Measurements from ENCODE around the gene UMODL1. TPM values are rescaled to one million over a fixed set of nuclear protein-coding genes. Genes with fewer than 3 reads are reported as not detected.
"Not testable (repeated sequence)": the region's sequence is repeated elsewhere in the genome, so short reads cannot be mapped to it uniquely, and the experiment has no call there.

Gene UMODL1
- total and polyA plus RNA-seq, 2 of the 13 experiments (the other 11 are each of a cell fraction or from before 2014, with no cell fraction given): not detected

DNA sequence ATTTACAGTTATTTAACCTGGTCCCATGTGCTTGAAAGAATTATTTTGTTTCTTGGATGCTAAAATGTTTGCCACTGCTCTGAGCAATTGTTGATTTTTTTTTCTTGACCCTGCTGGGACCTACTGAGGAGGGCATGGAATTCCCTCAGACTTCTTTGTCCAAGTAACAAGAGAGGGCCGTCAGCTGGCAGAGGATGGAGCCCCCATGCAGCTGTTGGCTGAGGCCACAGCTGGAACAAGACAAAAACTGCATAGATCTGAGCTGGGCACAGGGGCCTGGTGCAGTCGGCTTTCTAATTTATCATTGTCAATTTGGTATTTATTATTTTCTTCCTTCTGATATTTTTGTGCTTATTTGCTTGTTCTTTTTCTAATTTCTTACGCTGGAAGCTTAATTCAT, 108.2 kb downstream of the UMODL1 start:
- no peak for FAIRE-seq
- Histone ChIP-seq H3K27ac (ENCODE audit: extremely low read length, insufficient read depth, low read length) (no peak overlapping the region), H3K4me2 (ENCODE audit: low read depth, low read length) (no peak overlapping the region), H3K36me3 (replicated peaks in 1 of 2; ENCODE audit: control insufficient read depth in 1 of 2, insufficient read depth in 2 of 2, low read length in 2 of 2) (no peaks in the 10 kb centered on the region), H3K9me3 (ENCODE audit: low read length) (no peaks in the 10 kb centered on the region), H3K4me3 (replicated peaks in 1 of 3; ENCODE audit: insufficient read depth in 1 of 3, low read depth in 2 of 3, low read length in 3 of 3) (no peak overlapping the region), H3K9ac (ENCODE audit: insufficient read depth, low read depth, low read length) (no peak overlapping the region), H3K79me2 (ENCODE audit: insufficient read depth, low read length) (no peaks in the 10 kb centered on the region), H3K4me1 (ENCODE audit: insufficient read depth, low read length) (no peaks in the 10 kb centered on the region), H2AFZ (ENCODE audit: low read length) (no peak overlapping the region), H4K20me1 (ENCODE audit: insufficient read depth, low read length) (no peaks in the 10 kb centered on the region), H3K27me3 (ENCODE audit: control insufficient read depth in 1 of 2, insufficient read depth in 2 of 2, low read length in 2 of 2) (peaks cover 0 to 6% of the 10 kb centered on the region in 2 experiments; a peak in 1 of 5 replicates)
- intact Hi-C loops (cut with micrococcal nuclease; ENCODE audit: unreplicated experiment): no loop called here
- 28% methylated on average over 3 of the region's 3 CpGs for WGBS (ENCODE audit: low lambda C conversion rate)
- ATAC-seq: no peak
- ChIA-PET CTCF (ENCODE audit: low intra/inter-chr PET ratio, low total read pairs) (no interaction called here), POLR2A (no interaction called here)
- BruUV-seq (replicated peaks): no TSS peak
- TF ChIP-seq KDM6A (CRISPR knock-in tag; IDR thresholded peaks at IDR 0.05; ENCODE audit: low read depth): no peak
- no peak for TF ChIP-seq SRY (CRISPR knock-in tag; IDR thresholded peaks at IDR 0.05)
- TF ChIP-seq MAZ (IDR thresholded peaks at IDR 0.05; ENCODE audit: borderline replicate concordance, low read depth, low read length): no peak
- no peak for TF ChIP-seq MAZ (CRISPR knock-in tag; IDR thresholded peaks at IDR 0.05; ENCODE audit: low read depth)
- no peak for TF ChIP-seq SSRP1 (CRISPR knock-in tag; IDR thresholded peaks at IDR 0.05)
- TF ChIP-seq ZFP36 (IDR thresholded peaks at IDR 0.05; ENCODE audit: borderline replicate concordance, low read depth, low read length, partially characterized antibody): no peak
- no peak for TF ChIP-seq ATRX (CRISPR knock-in tag; IDR thresholded peaks at IDR 0.05; ENCODE audit: borderline replicate concordance)
- TF ChIP-seq DNMT3B (CRISPR knock-in tag; conservative IDR thresholded peaks at IDR 0.05): no peak
- TF ChIP-seq, protein P1, sequence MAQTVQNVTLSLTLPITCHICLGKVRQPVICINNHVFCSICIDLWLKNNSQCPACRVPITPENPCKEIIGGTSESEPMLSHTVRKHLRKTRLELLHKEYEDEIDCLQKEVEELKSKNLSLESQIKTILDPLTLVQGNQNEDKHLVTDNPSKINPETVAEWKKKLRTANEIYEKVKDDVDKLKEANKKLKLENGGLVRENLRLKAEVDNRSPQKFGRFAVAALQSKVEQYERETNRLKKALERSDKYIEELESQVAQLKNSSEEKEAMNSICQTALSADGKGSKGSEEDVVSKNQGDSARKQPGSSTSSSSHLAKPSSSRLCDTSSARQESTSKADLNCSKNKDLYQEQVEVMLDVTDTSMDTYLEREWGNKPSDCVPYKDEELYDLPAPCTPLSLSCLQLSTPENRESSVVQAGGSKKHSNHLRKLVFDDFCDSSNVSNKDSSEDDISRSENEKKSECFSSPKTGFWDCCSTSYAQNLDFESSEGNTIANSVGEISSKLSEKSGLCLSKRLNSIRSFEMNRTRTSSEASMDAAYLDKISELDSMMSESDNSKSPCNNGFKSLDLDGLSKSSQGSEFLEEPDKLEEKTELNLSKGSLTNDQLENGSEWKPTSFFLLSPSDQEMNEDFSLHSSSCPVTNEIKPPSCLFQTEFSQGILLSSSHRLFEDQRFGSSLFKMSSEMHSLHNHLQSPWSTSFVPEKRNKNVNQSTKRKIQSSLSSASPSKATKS (CRISPR knock-in tag; IDR thresholded peaks at IDR 0.05): no peak
- TF ChIP-seq ZNF441 (CRISPR knock-in tag; IDR thresholded peaks at IDR 0.05; ENCODE audit: borderline replicate concordance): no peak
- TF ChIP-seq, protein P2, sequence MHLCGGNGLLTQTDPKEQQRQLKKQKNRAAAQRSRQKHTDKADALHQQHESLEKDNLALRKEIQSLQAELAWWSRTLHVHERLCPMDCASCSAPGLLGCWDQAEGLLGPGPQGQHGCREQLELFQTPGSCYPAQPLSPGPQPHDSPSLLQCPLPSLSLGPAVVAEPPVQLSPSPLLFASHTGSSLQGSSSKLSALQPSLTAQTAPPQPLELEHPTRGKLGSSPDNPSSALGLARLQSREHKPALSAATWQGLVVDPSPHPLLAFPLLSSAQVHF (CRISPR knock-in tag; IDR thresholded peaks at IDR 0.05): no peak
- TF ChIP-seq ZFP36L2 (CRISPR knock-in tag; IDR thresholded peaks at IDR 0.05): no peak
- TF ChIP-seq, protein P3, sequence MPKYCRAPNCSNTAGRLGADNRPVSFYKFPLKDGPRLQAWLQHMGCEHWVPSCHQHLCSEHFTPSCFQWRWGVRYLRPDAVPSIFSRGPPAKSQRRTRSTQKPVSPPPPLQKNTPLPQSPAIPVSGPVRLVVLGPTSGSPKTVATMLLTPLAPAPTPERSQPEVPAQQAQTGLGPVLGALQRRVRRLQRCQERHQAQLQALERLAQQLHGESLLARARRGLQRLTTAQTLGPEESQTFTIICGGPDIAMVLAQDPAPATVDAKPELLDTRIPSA (CRISPR knock-in tag; IDR thresholded peaks at IDR 0.05; ENCODE audit: borderline replicate concordance): no peak
- TF ChIP-seq, protein P4, sequence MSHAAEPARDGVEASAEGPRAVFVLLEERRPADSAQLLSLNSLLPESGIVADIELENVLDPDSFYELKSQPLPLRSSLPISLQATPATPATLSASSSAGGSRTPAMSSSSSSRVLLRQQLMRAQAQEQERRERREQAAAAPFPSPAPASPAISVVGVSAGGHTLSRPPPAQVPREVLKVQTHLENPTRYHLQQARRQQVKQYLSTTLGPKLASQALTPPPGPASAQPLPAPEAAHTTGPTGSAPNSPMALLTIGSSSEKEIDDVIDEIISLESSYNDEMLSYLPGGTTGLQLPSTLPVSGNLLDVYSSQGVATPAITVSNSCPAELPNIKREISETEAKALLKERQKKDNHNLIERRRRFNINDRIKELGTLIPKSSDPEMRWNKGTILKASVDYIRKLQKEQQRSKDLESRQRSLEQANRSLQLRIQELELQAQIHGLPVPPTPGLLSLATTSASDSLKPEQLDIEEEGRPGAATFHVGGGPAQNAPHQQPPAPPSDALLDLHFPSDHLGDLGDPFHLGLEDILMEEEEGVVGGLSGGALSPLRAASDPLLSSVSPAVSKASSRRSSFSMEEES (CRISPR knock-in tag; IDR thresholded peaks at IDR 0.05): no peak
- no peak for TF ChIP-seq ZSCAN22 (CRISPR knock-in tag; IDR thresholded peaks at IDR 0.05)
- no peak for TF ChIP-seq SP2 (CRISPR knock-in tag; IDR thresholded peaks at IDR 0.05)
- in situ Hi-C loops (cut with HindIII; ENCODE audit: extremely low pct_ligation_motif_present, low pct_unique_long_range_greater_than_20kb): no loop called here
- no peak for DNase-seq (ENCODE audit: low spot score)

DNA sequence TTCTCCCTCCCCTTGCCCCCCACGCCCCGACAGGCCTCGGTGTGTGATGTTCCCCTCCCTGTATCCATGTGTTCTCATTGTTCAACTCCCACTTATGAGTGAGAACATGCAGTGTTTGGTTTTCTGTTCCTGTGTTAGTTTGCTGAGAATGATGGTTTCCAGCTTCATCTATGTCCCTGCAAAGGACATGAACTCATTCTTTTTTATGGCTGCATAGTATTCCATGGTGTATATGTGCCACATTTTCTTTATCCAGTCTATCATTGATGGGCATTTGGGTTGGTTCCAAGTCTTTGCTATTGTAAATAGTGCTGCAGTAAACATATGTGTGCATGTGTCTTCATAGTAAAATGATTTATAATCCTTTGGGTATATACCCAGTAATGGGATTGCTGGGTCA, 108.9 kb downstream of the UMODL1 start:
- H4K20me1 ChIP-seq (ENCODE audit: insufficient read depth, low read length); H3K79me2 ChIP-seq (ENCODE audit: insufficient read depth, low read length); H2AFZ ChIP-seq (ENCODE audit: low read length); CTCF ChIA-PET (ENCODE audit: low intra/inter-chr PET ratio, low total read pairs); H3K27ac ChIP-seq (ENCODE audit: extremely low read length, insufficient read depth, low read length); intact Hi-C loops (cut with micrococcal nuclease; ENCODE audit: unreplicated experiment); H3K4me1 ChIP-seq (ENCODE audit: insufficient read depth, low read length); H3K4me2 ChIP-seq (ENCODE audit: low read depth, low read length); H3K4me3 ChIP-seq (replicated peaks in 1 of 3; ENCODE audit: insufficient read depth in 1 of 3, low read depth in 2 of 3, low read length in 3 of 3); H3K36me3 ChIP-seq (replicated peaks in 1 of 2; ENCODE audit: control insufficient read depth in 1 of 2, insufficient read depth in 2 of 2, low read length in 2 of 2); DNase-seq (ENCODE audit: low spot score); FAIRE-seq; in situ Hi-C loops (cut with HindIII; ENCODE audit: extremely low pct_ligation_motif_present, low pct_unique_long_range_greater_than_20kb); H3K9me3 ChIP-seq (ENCODE audit: low read length); BruUV-seq (replicated peaks); ATAC-seq; H3K27me3 ChIP-seq (ENCODE audit: control insufficient read depth in 1 of 2, insufficient read depth in 2 of 2, low read length in 2 of 2); POLR2A ChIA-PET; H3K9ac ChIP-seq (ENCODE audit: insufficient read depth, low read depth, low read length): not testable (repeated sequence)
- 16% methylated on average over 3 of the region's 3 CpGs for WGBS (ENCODE audit: low lambda C conversion rate)
